Hypothalamus (tissue), 51 donors: ENCODE data around the gene DOLPP1.
"Not testable (repeated sequence)": the region's sequence is repeated elsewhere in the genome, so short reads cannot be mapped to it uniquely, and the experiment has no call there.

ENCODE experiments used
- DNase-seq, 51 donors: peaks; one replicate each; lab custom pipeline; 2025; lab: John Stamatoyannopoulos, UW

Gene DOLPP1

DNA sequence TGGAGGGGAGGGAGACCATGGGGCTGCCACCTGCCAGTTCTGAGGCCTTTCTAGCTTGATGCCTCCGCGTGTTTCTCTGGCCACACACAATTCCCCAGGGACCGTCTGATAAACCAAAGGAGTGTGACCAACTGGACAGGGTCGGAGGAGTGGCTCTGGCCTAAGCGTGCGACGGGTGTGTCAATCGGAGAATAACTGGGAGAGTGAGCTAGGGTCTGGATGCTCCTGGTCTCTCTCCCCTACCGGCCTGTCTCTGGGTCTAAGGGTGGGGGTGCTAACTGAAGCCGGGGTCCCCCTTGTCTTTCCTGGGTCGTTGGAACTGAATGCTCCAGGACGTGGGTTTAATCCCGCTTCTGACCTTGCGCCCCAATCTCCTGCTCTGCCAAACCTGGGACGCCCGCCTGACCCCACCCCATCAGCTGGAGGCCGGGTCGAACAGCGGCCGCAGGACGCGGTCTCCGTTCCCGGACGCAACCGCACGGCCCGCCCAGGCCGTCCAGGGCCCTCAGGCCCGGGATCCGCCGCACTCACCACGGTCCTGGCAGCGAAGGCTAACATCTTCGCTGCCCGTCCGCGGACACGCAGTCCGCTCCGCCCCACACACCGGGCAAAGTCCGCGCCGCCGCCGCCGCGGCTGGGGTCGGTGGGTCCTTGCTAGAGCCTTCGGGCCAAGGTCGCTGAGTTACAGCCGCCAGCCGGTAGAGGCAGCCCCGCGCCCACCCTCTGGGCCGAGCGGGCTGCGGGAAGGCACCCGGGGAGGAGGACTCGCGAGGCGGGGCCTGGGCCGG, 29.2 kb downstream of the DOLPP1 start:
- DNase-seq: peak in 4 of 51 donors; percentile 26 to 51 (median 47)

DNA sequence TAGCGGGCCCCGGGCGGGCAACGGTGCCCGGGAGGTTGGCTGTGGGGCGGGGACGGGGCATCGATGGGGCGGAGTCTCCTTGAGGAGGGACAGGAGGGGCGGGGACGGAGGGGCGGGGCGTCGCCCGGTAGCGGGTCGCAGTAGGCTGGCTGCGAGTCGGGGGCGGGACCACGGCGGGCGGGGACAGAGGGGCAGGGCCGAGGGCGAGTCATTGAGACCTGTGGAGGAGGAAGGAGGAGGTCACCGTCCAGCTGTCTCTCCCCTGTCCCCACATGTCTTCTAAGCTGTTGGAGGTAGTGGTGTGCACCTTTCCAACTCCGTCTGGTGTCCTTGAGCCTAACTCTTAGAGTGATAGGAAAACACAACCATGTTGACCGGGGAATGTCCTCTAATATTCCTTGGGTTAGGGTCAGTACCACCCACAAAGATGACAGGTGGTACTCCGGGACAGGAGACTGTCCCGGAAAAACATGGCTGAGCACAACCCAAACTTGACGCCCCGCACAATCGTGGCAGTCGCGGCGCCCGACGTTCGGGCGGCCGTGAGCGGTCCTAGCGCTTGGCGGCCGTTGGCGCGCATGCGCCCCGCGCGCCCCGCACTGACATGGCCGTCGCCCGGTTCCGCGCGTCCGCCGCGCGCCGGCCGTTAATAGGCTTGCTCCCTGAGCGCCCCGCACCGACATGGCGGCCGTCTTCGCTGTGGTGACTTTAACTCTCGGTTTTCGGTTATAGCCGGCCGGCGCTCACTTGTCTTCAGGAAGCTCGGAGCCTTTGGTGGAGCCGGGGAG, 30.0 kb downstream of the DOLPP1 start, which contains the start of the genes CRAT and PTPA:
Gene CRAT (minus strand): TSS at position 54 of the 788 bp plus-strand sequence. CDS start 284 bp downstream, outside the sequence.
Gene PTPA (plus strand): TSS at position 676 of the 788 bp plus-strand sequence. CDS start 186 bp downstream, outside the sequence.
- peak; percentile 65 to 99 (median 95) for DNase-seq

DNA sequence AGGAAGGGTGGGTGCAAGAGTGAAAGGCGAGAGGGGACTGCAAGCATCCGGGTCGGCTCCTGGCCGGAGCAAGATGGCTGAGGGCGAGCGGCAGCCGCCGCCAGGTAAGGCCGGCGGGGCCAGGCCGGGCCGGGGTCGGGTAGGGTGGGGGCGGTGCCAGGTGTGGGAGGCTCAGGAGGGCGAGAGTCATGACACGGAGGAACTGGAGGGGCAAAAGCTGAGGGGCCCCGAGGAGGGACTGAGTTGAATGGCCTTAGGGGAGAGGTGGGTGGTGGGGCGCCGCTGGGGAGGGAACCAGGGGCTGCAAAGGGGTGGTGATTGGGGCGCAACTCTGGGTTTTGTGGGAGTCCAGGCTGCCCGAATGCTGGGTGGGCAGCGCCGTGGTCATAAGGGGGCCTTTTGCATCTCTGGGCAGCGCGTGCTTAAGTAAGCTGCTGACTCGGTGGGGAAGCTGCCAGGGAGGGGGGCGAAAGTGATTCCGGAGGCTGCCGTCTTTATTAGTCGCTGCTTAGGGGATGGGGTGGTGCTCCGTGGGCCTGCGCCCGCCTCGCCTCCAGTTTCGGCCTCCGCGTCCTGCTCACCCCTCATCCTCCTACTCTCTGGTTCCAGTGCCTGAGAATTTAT, 30.7 kb downstream of the DOLPP1 start:
- DNase-seq: peak in 29 of 51 donors; percentile 21 to 78 (median 52)

DNA sequence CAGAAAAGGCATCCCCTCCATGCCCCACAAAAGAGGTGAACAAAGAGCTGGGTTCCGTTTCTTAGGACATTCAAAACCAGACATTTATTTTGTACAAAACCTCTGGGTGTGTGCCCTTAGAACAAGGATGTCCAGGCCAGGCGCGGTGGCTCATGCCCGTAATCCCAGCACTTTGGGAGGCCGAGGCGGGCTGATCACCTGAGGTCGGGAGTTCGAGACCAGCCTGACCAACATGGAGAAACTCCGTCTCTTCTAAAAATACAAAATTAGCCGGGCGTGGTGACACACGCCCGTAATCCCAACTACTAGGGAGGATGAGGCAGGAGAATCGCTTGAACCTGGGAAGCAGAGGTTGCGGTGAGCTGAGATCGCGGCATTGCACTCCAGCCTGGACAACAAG, 31.6 kb downstream of the DOLPP1 start:
- DNase-seq: not testable (repeated sequence)

DNA sequence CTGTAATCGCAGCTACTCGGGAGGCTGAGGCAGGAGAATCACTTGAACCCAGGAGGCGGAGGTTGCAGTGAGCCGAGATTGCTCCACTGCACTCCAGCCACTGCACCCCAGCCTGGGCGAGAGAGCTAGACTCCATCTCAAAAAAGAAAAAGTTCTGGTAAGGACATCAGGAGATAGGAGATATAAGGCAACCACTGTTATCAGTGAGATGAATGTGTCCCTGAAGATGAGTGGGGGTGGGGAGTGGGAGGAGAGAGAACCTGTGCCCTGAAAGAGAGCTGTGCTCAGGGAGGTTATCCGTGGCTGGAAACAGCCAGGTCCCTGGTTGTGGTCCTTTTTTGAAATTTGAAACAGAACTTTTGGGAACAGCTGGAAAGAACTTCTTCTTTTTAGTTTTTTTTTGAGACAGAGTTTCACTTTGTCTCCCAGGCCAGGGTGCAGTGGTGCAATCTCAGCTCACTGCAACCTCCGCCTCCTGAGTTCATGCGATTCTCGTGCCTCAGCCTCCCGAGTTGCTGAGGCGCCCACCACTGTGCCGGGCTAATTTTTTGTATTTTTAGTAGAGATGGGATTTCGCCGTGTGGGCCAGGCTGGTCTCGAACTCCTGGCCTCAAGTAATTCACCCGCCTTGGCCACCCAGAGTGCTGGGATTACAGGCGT, 32.9 kb downstream of the DOLPP1 start:
- no peak for DNase-seq

DNA sequence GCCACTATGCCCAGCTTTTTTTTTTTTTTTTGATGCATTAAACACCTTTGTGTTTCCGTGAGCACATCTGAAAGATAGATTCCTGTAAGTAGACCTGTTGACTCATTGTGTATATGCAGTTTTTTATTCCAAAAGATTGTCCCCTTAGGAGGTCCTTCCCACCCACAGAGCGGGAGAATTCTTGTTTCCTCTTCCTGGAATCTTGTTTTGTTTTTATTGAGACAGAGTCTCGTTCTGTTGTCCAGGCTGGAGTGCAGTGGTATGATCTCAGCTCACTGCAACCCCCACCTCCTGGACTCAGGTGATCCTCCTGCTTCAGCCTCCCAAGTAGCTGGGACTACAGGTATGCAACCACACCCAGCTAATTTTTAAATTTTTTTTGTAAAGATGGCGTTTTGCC, 37.9 kb downstream of the DOLPP1 start:
- no peak for DNase-seq

DNA sequence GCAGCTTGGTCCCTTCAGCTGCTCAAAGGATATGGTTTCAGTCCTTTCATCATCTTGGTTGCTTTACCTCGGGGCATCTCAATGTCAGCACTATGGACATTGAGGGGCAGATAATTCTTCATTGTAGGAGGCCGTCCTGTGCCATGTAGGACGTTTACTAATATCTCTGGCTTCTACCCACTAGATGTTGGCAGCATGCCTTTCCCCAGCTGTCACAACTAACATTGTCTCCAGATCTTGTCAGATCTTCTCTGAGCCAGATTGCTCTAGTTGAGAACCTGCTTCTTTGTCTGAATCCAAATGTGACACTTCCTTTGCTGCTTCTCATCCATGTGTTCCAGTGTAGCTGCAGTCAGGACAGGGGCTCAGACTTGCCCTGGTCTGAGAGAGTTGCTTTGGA, 40.6 kb downstream of the DOLPP1 start:
- peak in 14 of 51 donors; percentile 17 to 53 (median 34) for DNase-seq

DNA sequence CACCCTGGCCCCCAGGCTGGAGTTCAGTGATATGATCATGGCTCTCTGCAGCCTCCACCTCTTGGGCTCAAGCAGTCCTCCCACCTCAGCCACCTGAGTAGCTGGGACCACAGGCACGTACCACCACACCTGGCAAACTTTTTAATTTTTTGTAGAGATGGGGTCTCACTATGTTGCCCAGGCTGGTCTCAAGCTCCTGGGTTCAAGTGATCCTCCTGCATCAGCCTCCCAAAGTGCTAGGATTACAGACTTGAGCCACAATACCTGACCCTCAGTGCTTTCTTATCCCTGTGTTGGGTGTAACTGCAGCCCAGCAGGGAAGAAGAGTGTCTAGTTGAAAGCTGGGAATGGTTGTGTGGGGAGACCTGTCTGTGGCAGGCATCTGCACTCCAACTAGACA, 41.2 kb downstream of the DOLPP1 start:
- DNase-seq: no peak

DNA sequence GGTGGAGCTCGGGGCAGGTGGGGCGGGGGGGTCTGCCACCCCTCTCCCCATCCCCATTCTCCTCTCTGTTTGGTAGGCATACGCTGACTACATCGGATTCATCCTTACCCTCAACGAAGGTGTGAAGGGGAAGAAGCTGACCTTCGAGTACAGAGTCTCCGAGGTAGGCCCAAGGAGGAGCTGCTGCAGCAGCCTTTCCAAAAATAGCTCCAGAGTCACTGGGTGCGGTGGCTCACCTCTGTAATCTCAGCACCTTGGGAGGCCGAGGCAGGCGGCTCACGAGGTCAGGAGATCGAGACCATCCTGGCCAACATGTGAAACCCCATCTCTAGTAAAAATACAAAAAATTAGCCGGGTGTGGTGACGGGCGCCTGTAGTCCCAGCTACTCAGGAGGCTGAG, 42.1 kb downstream of the DOLPP1 start:
- not testable (repeated sequence) for DNase-seq

DNA sequence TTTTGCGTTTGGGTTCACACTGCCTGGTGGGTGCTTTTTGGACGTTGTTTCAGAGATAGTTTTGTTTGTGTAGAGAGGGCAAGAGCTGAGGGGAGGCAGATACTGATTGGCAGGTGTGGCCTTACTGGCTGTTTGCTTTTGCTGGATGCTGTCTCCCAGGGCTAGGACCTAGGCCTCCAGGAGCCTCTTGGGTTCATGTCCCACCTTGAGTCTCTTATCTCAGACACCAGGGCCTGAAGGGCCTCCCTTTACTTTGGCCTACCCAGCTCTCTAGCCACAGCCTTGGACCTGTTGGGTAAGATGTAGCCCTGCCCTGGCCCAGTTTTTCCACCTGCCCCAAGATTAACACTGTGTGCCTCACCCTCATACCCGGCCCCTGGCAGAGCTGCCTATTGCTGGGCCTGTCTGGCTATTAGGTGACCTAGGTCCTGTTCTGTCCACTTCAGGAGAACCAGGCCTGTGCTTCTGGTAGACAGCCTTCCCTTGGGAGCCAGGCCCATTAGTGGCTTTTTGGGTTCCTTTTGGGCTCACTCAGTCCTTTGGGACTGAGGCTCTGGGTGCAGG, 43.7 kb downstream of the DOLPP1 start:
- DNase-seq: no peak

DNA sequence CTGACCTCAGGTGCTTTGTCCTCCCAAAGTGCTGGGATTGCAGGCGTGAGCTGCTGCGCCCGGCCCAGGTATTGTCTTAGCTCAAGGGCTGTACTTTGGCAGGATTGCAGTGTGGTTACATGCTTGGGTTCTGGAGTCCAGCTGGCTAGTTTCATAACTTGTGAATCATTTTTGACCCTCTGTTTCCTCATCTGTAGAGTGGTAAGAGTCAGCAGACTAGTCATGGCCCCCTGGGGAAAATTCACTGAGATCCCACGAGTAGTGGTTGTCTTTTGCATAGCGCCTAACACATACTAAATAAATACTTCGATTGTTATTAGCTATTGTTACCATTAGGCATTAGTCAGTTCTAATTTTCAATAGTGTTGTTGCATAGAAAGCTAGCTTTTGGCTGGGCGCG, 44.6 kb downstream of the DOLPP1 start:
- no peak for DNase-seq

DNA sequence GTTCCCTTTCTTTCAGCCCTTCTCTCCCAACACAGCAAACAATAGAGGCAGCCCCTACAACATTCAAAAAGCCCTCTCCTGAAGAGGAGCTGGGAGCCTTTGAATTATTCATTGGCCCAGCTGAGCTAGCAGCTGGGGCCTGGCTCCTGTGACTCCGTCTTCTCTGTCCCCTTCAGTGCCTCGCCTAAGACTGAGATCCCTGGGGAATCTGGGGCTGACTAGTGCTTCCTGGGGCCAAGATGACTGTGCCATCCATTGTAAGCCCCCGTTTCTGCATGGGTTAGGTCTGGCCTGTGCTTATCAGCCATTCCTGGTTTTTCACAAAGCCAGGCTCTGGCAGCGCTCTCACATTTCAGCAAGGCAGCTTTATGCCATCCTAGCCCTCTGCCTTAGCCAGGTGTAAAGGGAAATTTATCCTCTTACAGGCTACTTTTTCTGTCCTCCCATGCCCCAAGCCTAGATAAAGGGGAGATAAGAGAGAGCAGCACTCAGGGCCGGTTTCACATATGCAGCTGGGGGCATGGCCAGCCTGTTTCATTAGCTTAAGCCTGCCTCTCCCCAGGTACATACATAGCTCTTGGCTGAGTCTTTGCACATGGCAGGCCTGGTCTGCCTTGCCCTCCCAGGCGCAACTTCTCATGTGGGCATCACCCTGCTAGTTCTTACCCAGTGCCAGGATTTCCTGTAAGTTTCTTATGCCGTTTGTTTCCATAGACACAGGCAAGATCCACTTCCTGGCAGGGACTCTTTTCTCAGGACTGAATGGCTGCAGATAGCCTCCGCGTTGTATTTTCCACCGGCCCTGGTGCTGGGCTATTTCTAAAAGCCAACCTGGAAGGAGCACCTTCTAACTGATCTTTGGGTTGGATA, 46.1 kb downstream of the DOLPP1 start:
- peak in 17 of 51 donors; percentile 13 to 57 (median 29) for DNase-seq

DNA sequence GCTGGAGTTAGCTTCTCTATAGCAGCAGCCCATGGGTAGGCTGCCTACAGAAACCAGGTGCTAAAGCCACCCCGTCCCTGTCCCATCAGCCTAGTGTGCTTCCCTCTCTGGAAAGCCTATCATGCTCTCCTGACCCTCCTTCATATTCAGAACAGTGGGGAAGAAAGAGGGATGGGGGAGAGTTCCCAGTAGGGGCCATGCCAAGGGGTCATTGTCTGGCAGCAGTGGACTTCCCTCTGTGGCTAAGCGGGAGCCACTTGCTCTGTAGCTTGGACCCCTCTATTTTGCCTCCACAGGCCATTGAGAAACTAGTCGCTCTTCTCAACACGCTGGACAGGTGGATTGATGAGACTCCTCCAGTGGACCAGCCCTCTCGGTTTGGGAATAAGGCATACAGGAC, 47.8 kb downstream of the DOLPP1 start:
- no peak for DNase-seq

DNA sequence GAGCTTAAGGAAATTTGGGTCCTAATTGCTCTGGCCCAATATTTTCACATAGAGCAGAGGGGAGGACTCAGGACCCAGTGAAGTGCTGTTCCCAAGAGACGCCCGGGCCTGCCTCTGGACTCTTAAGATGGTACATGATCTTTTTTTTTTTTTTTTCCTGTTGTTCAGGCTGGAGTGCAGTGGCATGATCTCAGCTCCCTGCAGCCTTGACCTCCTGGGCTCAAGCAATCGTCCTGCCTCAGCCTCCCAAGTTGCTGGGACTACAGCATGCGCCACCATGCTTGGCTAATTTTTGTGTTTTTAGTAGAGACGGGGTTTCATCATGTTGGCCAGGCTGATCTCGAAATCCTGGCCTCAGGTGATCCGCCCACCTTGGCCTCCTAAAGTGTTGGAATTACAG, 49.4 kb downstream of the DOLPP1 start:
- DNase-seq: not testable (repeated sequence)

DNA sequence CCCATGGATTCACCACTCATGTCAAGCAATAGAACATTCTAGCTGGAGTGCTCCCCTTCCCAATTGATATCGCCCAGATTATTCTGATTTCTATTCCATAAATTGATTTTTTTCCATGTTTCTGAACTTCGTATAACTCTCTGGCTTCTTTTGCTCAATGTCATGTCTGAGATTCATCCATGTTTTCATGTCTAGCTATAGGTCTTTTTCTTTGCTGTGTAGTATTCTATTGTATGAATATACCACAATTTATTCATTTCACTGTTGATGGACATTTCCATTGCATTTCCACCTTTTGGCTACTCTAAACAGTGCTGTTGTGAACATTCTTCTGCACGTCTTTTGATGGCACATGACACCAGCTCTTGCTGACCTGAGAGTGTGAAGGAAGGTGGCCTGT, 49.9 kb downstream of the DOLPP1 start:
- no peak for DNase-seq

DNA sequence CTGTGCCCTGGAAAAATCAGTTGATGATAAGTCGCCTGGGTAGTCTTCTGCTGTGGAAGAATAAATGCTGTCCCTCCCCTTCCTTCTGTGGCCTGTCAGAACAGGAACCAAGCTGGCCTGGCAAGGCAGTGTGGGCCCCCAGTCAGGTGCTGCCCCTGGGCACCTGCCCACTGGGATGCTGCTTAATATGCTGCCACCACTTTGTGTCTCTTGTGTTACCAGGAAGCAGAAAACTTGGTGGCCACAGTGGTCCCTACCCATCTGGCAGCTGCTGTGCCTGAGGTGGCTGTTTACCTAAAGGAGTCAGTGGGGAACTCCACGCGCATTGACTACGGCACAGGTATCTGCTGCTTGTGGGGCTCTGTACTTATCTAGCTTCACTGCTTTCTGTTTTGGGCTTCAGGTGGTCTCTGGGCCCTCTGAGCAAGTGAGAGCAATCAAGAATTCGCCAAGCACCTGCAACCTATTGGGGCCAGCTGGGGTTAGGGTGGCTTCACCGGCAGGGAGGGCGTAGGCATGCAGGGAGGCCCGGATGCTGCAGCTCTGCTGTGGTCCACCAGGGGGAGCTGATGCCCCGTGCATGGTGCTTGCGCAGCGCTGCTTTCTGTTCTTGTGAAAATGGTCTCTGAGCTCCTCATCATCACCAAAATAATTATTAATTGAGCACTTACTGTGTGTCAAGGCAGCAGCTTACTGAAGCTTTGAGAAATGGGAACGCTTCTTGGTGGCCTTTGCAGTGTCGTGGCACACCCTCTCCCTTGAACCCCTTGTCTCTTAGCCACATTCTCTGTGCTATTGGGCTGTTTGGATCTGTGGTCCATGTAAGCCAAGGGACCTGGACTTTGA, 50.6 kb downstream of the DOLPP1 start:
- peak in 46 of 51 donors; percentile 16 to 100 (median 52) for DNase-seq

DNA sequence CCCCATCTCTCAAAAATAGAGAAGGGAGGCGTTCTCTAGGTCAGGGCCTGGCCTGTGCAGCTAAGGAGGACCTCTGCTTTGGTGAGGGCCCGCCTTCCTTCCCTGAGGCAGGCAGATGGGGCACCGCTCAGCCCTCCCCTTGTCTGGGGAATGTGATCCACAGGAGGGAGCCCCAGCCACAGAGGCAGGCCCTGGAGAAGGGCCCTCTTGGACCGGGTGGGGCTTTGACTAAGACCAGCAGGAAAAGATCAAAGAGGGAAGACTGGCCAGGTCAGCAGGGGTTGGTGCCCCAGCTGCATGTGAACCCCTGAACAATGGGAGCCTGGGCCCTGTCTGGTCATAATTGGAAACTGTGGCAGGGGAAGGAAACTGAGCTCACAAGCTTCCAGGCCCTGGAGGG, 52.2 kb downstream of the DOLPP1 start:
- DNase-seq: no peak

DNA sequence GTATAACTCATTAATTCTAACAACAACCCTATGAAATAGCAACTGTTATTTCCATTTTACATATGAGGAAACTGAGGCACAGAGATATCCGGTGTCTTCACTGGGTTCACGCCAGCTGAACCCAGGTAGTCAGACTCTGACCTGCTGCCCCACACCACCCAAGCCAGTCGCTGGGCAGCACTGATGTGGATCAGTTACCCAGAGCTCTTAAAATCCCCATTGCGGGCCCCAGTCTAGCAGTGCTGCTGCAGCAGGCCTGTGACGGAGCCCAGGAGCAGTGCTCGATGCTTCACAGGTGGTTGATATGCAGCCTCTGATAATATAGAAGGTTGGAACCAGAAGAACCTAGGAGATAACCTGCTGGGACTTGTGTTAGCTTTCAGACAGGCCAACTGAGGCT, 54.6 kb downstream of the DOLPP1 start:
- DNase-seq: no peak
